HG03571 (cell line): ENCODE results near the gene CMSS1.
A peak's percentile ranks its signal among the peaks of the same experiment; 100 is the strongest.

ENCODE experiments used
- ATAC-seq: cut with Tn5 transposase; IDR thresholded peaks from one replicate; pipeline ENCODE4 v1.9.1; 2021; ENCODE audit not compliant: unreplicated experiment

Gene CMSS1

DNA sequence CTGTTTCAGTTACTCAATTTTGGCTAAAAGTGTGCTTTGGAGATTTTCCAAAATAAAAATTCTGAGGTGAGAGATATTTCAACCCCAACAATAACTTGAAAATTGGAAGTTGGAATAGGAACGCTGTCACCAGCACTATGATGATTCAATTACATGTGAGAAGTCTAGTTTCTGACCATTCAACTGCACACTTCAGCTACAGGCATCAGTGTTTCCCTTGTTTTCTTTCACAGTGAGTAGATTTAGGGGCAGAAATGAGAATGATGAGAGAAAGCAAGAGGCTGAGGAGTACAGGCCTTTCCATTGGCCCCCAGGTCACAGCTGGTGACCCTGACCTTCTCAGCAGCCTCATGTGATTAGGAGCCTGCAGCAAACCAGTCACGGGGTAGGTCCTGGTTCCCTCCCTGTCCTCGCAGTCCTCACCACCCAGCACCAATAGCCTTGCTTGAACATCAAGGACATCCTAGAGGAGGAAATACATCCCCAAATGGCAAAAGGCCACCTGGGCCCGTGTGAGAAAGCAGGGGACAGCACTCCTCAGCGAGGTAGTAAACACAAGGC lies 306.6 kb downstream of the CMSS1 start:
- ATAC-seq, result no peak

DNA sequence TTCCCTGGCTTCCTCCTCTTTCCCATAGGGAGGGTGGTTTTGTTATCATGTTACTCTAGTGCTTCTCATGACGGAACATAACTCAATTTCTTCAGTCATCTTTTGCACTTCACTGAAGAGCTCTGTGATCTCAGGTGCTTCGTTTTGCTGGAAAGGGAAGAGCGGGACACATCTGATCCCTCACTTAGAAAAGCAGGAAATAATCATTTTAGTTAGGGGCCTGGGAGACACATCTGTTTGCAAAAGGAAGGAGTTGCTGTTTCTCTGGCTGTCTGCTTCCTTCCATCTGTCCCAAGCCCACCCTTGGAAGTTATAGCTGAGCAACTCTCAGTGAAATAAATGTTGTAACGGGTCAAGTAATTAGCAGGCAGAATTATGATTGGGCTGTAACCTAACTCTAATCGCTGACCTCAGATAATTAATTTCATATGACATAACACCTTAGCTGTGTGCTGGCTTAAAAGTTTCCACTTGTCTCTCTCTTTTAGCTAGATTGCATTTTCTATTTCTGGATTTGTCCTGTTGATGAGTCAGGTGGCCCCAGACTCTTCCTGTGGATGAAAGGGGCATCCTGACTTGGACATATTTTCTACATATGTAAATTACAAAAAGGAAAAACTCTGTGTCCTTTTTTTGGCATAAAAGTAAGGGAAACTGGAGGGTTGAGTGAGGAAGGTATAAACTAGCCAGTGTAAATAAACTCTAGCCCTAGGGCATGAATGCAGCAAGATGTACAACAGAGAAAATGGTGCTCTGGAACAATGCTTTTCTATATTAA lies 307.7 kb downstream of the CMSS1 start:
- ATAC-seq, result no peak

DNA sequence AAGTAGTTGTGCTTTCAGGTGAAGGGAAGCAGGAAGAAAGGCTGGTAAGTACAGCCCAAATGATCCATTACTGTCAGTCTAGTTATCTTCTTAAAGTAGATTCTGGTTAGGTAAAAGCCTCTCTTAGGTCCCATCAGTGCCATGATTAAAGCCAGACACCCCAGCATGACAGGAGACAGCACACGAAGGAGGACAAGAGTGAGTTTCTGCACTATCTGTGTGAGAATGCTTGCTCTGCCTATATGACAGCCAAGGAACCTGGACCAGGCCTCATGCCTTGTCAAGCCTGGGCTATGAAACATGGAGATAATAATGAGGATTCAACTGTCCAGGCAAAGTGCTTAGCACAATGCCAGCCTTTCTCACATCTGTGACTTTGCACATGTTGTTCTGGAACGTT lies 310.1 kb downstream of the CMSS1 start:
- ATAC-seq, result no peak

DNA sequence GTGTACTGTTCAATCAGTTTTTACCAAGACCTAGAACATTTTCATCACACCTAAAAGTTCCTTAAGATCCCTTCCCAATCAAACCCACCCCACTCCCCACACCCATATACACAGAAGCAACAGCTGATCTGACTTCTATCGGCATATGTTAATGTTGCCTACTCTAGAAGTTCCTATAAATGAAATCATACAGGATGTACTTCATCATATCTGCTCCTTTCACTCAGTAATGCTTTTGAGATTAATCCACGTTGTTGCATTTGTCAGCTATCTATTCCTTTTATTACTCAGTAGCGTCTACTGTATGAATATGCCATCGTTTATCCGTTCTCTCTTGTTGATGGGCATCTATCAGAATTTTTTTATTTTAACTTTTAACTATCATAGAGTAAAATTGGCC lies 310.9 kb downstream of the CMSS1 start:
- no peak for ATAC-seq

DNA sequence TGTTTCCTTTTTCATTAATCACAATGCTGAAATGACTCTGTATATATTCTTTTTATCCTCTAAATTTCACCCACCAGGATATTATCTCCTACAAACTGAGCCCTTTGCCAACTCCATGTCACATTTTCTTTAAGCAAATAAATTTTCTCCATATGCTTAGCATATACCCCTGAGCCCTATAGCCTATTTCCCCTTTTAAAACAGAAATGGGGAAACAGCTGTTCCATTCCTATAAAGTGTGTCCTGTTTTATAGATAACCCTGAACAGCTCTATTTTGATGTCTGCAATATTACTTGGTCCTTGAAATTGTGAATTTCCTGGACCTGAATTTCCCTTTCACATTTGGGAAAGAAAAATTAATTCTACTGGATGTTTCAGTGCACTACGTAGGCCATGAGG lies 312.3 kb downstream of the CMSS1 start:
- no peak for ATAC-seq

DNA sequence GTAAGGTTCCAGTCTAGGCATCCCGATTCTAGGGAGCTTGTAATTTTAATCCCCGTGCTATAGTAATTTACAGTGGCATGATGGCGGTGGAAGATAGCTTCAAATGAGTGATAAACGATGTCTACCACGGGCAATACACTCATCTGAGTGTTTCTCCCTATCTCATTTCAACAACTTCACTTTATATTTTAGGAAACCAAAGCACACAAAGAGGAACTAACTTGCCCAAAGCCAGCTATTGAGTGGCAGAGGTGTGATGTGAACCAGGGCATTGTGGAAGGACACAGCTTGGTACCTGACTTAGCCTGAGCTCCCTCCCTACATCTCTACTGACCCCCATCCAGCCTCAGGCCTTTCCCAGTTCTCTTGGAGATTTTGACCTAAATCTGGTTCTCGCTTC lies 313.6 kb downstream of the CMSS1 start:
- ATAC-seq, result no peak

DNA sequence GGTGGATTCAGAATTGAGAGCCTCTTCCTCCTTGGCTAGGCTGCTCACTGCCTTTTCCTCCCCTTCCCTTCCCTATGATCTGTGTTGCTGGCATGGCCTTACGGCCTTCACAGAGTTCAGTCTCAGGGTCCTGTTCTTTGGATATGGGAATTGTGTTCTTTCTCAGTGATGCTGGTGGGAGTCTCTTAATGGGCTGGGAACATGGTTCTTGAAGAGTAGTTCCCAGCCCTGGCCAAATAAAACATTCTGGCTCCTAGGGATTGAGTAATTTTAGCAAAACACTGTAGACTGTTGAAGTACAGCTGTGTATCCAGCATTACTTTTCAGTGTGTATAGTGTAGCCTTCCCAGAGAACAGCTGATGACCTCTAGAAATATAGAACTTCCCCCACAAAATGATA lies 319.3 kb downstream of the CMSS1 start:
- ATAC-seq, result no peak

DNA sequence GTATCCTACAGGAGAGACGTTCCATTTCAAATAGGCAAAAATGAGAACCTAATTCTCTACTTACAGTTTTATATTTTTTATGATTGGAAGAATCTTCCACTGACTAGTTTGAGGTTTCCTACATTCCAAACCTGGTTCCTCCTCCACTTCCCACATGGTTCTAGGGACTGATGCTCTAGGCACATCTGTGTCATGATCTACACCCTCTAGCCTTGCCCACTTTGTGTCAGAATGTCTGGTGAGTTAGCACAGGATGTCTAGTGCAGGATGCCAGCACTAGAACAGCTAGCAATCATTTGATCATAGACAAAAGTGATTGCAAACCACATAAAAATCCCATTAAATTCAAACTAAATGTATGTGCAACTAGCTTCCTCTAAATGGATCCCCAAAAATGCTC lies 323.3 kb downstream of the CMSS1 start:
- ATAC-seq, result no peak

DNA sequence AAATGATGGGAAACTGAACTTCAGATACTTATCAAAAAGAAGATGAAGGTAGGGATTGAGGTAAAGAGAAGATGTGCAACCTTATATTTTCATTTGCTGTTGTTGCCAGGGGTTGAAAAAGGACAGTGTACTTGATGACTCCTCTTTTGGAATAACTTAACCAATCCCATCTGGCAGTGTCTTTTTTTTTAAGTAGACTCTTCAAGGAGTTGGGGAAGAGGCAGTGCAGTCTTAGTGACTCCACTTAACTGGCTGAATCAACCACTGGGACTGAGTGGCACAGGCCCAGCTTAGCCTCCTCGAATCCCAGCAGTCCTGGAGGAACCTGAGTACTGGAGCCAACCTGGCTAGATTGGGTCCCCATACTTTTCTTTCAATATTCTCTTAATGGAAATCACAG lies 323.9 kb downstream of the CMSS1 start:
- ATAC-seq, result no peak

DNA sequence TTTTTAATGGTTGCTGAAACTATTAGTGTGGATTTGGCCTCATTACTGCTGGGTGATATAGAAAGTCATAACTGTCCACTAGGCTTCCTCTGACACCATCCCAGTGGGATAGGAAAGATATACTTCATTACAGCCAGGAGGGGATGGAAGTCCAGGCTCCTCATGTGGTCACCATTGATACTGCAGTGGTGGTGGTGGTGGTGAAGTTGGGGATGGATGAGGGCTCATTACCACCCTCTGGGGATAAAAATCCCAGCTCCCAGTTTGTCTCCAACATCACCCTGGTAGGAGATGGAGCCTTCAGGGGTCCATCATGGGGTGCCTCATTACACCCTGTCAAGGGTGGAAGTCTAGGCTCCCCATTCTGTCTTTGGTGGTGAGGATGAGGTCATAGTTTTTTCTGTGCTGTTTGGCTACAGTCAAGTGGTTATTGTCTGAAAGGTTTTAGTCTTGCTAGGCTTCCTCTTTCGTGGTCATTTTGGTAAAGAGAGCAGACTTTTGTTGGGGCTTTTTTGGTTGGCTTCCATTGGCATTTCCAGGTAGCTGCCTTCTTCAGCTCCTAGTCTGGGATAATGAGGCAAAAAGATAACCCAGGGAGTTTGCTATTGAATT lies 326.7 kb downstream of the CMSS1 start:
- ATAC-seq, result peak; percentile 68

DNA sequence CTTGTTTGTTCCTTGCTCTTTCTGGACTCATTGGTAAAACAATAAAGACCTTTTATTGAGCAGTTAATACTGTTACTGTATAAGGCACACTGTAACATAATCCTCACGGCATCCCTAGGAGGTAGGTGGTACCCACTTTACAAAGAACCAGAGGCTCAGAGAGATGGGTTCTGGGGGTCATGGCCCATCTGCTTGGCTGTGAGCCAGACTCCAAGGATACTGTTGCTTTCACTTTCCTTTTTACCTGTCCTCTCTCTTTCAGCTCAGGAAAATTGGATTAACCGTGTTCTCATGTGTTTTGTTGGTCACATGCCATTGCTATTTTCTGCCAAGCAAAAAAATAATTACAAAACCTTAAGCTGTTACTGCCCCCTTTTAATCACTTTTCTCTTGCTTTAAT lies 331.5 kb downstream of the CMSS1 start:
- ATAC-seq, result no peak

DNA sequence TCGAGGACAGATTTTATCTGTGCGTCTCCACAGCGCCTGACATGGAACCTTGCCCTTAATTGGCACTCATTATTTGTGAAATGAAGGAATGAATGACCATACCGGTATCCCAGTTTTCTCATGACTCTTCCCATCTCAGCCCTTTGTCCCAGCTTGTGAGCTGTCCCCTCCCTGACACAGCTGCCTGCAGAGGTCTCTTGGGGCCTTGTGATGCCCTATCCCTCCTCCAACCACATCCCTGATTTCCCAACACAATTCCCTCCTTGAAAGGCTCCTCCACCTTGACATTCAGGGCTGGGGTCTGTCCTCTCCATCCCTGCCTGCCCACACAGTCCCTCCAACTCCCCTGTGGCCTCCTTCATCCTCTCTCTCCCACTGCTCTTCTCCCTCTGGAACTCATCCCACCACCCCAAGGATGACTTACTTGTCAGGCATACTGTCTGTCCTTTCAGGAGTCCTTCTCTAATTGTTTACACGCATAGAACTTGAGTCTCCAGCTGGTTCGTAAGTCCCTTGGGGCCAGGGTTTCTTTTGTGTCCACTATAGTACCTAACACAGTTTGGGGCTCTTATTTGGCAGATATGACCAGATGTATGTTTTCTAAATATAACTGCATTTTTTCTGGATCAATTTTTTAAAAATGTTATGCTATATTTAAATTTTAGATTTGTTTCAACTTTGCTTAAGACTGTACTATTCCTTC lies 332.2 kb downstream of the CMSS1 start:
- ATAC-seq, result no peak

DNA sequence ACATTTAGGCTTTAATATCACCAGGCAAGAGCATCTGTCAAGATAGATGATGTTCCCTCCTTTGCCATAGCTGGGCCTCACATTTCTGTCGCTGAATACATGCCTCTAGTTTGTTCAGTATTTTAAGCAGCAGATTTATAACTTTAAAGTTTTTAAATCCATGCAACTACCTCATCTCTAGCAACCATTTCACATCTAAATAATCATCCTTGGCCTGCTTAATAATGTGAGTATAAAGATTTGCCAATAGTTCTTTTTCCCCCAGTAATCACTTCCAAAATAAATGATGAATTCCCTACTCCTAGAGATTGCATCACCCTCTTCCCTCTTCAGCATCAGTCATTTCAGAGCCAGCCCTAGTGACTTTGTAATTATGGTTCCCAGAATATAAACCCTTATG lies 332.8 kb downstream of the CMSS1 start:
- ATAC-seq, result no peak

DNA sequence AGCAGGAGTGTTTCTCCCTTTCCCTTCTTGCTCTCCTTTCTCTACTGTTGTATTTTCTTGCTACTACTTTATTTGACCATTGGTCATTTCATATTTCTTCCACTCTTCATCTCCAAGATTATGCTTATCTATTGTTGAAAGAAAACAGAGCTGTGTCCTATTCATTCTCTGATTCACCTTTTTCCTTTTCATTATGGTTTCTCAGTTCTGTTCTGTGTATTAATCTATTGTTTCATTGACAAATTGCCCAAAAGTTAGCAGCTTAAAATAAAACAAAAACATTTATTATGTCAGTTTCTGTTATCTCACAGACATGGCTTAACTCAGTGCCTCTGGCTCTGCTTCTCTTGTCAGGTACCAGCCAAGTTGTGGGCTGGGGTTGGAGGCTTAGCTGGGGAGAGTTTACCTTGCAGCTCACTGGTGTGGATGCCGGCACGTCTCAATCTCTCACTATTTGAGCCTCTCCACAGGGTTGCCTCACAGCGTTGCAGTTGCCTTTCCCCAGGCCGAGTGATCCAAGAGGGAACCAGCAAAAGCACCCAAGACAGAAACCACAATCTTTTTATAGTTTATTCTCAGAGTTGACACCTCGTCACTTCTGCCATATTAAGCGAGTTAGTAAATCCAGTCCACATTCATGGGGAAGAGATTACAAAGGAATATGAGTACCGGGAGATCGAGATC lies 333.5 kb downstream of the CMSS1 start:
- ATAC-seq, result no peak

DNA sequence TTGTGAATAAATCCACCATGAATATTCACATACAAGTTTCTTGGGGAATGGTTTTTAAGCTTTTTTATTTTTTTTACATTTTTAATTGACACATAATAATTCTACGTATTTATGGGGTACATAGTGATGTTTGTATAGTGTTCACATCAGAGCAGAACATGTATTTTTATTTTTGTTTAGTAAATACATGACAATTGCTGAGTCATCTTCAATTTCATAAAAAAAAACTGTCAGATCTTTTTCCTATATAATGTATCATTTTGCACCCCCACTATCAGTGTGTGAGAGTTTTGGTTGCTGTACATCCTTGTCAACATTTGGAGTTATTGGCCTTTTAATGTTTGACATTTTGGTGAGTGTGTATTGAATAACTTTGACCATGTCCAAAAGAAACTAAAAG lies 336.5 kb downstream of the CMSS1 start:
- ATAC-seq, result no peak

DNA sequence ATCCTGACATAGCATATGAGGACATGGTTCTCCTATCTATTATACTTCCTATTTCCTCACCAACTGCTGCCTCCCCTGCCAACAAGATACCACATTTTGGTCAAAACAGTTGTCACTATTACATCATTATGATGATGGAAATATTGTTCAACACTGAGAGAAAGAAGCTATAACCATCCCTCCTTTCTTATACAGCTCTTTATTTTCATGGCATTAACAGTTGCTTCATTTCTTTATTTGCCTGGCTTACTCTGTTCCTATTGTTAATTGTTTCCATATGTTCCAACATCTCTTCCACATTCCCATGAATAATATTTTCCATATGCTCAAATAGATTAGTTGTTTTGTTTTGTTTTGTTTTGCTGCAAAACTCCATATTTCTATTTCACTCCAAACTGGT lies 337.5 kb downstream of the CMSS1 start:
- no peak for ATAC-seq

DNA sequence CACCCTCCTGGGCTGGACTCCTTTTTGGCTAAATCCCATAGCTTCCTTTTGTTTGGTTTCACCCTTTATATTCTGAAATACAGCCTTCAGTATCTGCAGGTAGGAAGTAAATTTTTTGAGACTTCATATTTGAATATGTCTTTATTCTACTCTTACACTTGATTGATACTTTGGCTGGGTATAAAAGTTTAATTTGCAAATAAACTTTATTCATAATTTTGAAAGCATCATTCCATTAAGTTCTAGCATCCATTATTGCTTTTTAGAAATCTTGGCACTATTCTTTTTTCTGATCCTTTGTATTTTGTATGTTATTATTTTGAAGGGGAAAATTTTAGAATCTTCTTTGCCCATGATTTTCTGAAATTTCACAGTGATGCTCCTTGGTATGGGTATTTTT lies 337.9 kb downstream of the CMSS1 start:
- no peak for ATAC-seq

DNA sequence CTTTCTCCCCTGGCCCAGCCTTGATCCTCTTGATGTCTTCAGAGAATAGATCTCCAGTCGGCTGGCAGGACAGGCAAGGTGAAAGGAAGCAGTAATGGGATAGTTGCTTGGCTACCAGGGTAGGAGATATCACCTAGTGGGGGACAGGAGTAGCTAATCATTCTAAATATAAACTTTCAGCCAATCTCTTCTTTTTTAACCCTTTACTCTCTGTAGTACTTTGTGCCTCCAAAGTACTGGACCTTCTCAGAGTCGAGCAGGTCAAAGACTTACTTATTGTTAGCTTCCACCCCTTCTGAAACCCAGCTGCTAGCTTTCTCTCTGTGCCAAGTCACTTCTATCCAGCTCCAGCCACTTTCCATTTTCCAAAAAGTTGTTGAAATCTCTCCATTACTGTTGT lies 340.0 kb downstream of the CMSS1 start:
- no peak for ATAC-seq

DNA sequence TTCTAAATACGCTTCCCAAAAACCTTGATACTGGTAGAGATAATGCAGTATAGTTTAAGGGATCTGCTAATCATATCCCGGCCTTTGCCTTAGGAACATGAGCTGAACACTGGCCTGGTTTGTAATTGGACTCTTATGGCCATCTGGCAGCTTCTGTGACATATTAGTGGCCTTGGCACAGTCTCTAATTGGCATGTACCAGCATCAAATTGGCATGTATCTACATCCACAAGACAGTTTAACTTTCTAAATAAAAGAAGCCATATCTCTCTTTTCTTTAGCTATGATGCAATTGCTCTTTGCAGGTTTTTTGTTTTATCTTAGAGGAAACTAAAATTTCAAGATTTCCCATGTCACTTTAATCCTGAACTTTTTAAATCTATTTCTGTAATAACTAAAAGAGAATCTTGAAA lies 341.3 kb downstream of the CMSS1 start:
- no peak for ATAC-seq

DNA sequence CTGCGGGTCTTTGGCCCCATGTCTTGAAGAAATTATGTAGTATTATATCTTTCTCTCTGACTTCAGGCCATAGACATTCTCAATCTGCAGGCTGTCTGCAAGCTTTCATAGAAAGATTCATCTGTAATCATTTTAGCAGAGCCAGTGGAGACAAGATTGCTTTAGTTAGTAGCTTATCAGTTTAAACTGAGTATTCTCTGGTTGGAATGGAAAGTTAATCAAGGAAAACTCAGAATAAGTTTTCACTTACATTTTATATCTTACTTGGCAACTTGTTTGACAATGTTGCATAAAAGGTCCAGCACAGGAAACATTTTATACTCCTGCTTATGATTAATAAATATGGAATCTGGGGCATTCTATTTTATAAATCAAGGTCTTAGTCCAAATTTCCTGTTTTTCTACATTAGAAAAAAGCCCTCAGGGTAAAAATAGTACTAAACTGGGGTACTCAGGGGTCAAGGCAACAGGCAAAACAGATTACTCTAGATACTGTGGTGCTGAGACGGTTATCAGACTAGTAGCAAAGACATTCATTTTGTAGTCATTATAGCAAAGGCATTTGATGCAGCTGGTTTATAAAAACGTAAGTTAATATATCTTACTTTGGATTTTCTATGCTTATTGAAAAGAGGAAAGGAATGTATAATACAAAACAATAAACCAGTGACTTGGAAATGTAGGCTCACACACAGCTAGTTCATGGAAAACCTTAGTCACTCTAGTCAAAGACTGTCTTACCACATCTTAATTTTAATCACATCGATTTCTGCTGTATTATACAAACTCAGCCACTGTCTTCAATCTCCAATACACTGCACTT lies 341.9 kb downstream of the CMSS1 start:
- no peak for ATAC-seq

DNA sequence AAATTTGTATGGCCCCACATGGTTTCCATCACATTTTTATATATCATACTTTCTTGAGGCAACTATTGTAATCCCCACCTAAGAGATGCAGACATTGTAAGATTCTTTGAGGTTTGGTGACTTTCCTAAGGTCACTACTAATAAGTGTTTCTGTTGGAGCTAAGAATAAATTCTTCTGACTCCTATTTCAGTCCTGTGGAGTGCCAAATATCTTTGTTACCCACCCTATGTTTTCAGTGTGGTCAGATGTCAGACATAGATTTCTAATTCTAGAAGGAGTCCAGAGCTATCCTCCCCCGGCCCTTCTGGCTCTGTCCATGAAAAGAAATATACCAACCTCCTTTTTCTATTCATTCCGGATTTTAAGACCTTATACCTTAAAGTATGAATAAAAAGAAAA lies 342.9 kb downstream of the CMSS1 start:
- ATAC-seq, result no peak
